ENCODE results near the gene ZFP1.
"Not testable (repeated sequence)": the region's sequence is repeated elsewhere in the genome, so short reads cannot be mapped to it uniquely, and the experiment has no call there.

Gene ZFP1

DNA sequence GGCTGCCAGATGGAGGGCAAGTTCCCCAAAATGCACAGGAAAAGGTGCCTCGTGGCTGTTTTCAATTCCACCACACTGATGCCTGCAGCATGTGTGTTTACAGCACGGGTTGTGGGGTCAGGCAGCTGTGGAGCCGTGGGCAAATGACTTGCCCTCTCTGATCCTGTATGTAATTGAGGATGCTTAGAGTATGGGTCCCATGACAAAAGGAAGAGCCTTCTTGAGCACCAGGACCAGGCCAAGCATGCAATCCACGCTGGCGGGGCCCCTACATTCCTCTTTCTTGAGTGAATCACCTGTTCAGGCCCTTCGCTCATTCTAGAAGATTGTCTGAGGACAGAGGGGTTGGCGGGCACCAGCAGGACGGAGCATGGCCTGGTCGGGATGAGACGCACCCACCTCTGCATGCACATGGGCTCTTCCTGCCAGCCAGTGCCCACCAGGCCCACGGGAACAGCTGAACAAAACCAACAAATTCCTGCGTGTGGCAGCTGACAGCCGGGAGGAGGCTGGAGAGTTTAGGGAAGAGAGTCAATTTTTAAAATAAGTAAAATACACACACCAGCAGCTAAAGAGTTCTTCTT lies 60.0 kb downstream of the ZFP1 start:
- Histone ChIP-seq H3K27me3 (ENCODE audit: control insufficient read depth, insufficient read depth, low read length) (peaks cover 7% of the 10 kb centered on the region), H3K9me3 (replicated peaks; ENCODE audit: low read length) (no peaks in the 10 kb centered on the region), H3K36me3 (ENCODE audit: insufficient read depth, low read length) (no peaks in the 10 kb centered on the region), H3K4me1 (ENCODE audit: control insufficient read depth, insufficient read depth, low read length) (no peaks in the 10 kb centered on the region), H3K9ac (ENCODE audit: low read depth, low read length) (no peak overlapping the region), H3K4me3 (ENCODE audit: low read length) (no peak overlapping the region), H3K4me2 (ENCODE audit: low read length) (no peak overlapping the region)

DNA sequence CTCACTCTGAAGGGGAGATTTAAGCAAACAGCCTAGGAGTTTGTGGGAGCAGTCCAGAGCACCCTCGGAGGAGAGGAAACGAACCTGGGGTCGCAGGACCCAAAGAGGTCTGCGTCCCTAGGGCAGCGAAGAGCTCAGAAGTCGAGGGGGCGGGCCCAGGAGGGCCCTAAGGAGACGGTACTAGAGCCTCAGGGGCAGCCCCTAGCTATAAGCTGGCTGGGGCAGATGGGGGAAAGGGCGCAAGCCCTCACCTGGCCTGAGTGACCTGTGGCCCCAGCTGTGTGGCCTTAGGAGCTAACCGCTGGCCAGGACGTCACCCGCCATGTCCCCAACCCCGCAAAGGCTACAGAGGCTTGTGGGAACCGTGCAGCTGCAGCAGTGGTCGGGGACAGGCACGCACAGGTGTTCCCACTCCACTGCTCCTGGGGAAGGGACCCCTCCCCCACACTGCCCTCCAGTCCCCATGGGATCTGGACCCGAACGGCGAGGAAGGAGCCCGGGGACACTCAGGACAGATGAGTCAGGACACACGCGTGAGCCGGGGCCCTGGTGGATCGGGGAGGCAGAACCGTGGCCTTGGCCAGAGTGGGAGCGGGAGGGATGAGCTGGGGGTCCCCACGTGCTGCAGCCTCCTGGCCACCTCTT lies 60.7 kb downstream of the ZFP1 start:
- H3K4me2 ChIP-seq (ENCODE audit: low read length) = no peak overlapping the region
- no peaks in the 10 kb centered on the region for H3K9me3 ChIP-seq (replicated peaks; ENCODE audit: low read length)
- H3K36me3 ChIP-seq (ENCODE audit: insufficient read depth, low read length) = no peaks in the 10 kb centered on the region
- no peak overlapping the region for H3K4me3 ChIP-seq (ENCODE audit: low read length)
- no peak overlapping the region for H3K9ac ChIP-seq (ENCODE audit: low read depth, low read length)
- peaks cover 7% of the 10 kb centered on the region for H3K27me3 ChIP-seq (ENCODE audit: control insufficient read depth, insufficient read depth, low read length)
- no peaks in the 10 kb centered on the region for H3K4me1 ChIP-seq (ENCODE audit: control insufficient read depth, insufficient read depth, low read length)

DNA sequence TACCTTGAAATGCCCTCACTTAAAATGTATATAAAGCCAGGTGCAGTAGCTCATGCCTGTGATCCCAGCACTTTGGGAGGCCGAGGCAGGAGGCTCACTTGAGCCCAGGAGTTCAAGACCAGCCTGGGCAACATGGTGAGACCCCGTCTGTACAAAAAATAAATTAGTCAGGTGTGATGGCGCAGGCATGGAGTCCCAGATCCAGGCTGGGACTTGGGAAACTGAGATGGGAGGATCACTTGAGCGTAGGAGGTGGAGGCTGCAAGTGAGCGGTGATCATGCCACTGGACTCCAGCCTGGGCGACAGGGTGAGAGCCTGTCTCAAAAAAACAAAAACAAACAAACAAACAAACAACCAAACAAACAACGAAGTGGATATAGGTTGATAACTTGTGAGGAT lies 61.2 kb downstream of the ZFP1 start:
- not testable (repeated sequence) for H3K9ac ChIP-seq (ENCODE audit: low read depth, low read length)

DNA sequence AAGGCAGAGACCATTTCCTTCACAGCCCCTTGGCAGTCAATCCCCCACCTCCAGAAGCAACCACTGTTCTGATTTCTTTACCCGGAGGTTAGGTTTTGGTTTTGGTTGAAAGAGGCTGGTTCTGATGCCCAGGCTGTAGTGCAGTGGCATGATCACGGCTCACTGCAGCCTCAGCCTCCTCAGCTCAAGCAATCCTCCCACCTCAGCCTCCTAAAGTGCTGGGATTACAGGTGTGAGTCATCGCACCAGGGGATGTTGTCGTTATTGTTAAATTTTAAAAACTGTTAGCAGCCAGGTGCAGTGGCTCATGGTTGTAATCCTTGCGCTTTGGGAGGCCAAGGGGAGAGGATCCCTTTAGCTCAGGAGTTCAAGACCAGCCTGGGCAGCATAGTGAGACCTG lies 61.6 kb downstream of the ZFP1 start:
- no peaks in the 10 kb centered on the region for H3K4me1 ChIP-seq (ENCODE audit: control insufficient read depth, insufficient read depth, low read length)
- H3K4me3 ChIP-seq (ENCODE audit: low read length) = no peak overlapping the region
- H3K36me3 ChIP-seq (ENCODE audit: insufficient read depth, low read length) = no peaks in the 10 kb centered on the region
- peaks cover 7% of the 10 kb centered on the region for H3K27me3 ChIP-seq (ENCODE audit: control insufficient read depth, insufficient read depth, low read length)
- H3K4me2 ChIP-seq (ENCODE audit: low read length) = no peak overlapping the region
- no peaks in the 10 kb centered on the region for H3K9me3 ChIP-seq (replicated peaks; ENCODE audit: low read length)
- H3K9ac ChIP-seq (ENCODE audit: low read depth, low read length) = no peak overlapping the region

More for the DNA sequence above, 61.2 kb downstream of the ZFP1 start:
- not testable (repeated sequence) for H3K36me3 ChIP-seq (ENCODE audit: insufficient read depth, low read length); H3K4me2 ChIP-seq (ENCODE audit: low read length); H3K27me3 ChIP-seq (ENCODE audit: control insufficient read depth, insufficient read depth, low read length); H3K9me3 ChIP-seq (replicated peaks; ENCODE audit: low read length); H3K4me1 ChIP-seq (ENCODE audit: control insufficient read depth, insufficient read depth, low read length); H3K4me3 ChIP-seq (ENCODE audit: low read length)

DNA sequence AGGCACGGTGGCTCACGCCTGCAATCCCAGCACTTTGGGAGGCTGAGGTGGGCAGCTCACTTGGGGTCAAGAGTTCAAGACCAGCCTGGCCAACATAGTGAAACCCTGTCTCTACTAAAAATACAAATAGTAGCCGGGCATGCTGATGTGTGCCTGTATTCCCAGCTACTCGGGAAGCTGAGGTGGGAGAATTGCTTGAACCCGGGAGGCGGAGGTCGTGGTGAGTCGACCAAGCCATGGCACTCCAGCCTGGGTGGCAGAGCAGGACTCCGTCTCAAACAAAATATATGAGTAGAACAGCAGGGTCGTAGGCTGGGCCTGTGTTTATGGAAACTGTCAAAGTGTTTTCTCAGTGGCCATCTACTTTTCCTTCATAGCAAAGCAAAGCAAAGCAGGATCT lies 63.0 kb downstream of the ZFP1 start:
- H3K4me2 ChIP-seq (ENCODE audit: low read length); H3K27me3 ChIP-seq (ENCODE audit: control insufficient read depth, insufficient read depth, low read length); H3K9me3 ChIP-seq (replicated peaks; ENCODE audit: low read length); H3K36me3 ChIP-seq (ENCODE audit: insufficient read depth, low read length); H3K4me3 ChIP-seq (ENCODE audit: low read length); H3K4me1 ChIP-seq (ENCODE audit: control insufficient read depth, insufficient read depth, low read length); H3K9ac ChIP-seq (ENCODE audit: low read depth, low read length): not testable (repeated sequence)

DNA sequence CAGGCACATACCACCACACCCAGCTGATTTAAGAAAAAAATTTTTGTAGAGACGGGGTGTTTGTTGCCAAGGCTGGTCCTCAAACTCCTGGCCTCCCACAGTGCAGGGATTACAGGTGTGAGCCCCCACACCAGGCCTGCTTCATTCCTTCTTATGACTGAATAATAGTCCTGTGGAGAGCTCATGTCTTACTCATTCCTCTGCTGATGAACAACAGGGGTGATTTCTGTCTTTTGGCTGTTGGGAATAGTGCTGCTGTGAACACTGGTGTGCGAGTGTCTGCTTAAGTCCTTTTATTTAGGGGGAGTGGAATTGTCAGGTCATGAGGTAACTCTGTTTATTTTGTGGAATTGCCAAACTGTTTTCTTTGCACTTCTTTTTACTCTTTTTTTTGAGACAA lies 67.8 kb downstream of the ZFP1 start:
- Histone ChIP-seq H3K4me2 (ENCODE audit: low read length) (no peak overlapping the region), H3K9me3 (replicated peaks; ENCODE audit: low read length) (no peaks in the 10 kb centered on the region), H3K9ac (ENCODE audit: low read depth, low read length) (no peak overlapping the region), H3K4me1 (ENCODE audit: control insufficient read depth, insufficient read depth, low read length) (no peaks in the 10 kb centered on the region), H3K27me3 (ENCODE audit: control insufficient read depth, insufficient read depth, low read length) (peaks cover 7% of the 10 kb centered on the region), H3K36me3 (ENCODE audit: insufficient read depth, low read length) (no peaks in the 10 kb centered on the region), H3K4me3 (ENCODE audit: low read length) (no peak overlapping the region)

DNA sequence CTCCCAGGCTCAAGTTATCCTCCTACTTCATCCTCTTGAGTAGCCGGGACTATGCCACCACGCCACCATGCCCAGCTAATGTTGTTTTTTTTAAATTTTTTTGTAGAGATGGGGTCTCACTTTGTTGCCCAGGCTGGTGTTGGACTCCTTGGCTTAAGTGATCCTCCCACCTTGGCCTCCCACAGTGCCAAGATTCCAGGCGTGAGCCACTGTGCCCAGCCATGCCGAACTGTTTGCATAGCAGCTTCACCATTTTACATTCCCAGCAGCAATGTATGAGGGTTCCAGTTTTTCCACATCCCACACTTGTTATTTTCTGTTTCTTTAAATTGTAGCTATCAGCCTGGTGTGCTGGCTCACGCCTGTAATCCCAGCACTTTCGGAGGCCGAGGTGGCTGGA lies 68.3 kb downstream of the ZFP1 start:
- Histone ChIP-seq H3K4me3 (ENCODE audit: low read length) (no peak overlapping the region), H3K9me3 (replicated peaks; ENCODE audit: low read length) (no peaks in the 10 kb centered on the region), H3K36me3 (ENCODE audit: insufficient read depth, low read length) (no peaks in the 10 kb centered on the region), H3K4me1 (ENCODE audit: control insufficient read depth, insufficient read depth, low read length) (no peaks in the 10 kb centered on the region), H3K4me2 (ENCODE audit: low read length) (no peak overlapping the region), H3K9ac (ENCODE audit: low read depth, low read length) (no peak overlapping the region), H3K27me3 (ENCODE audit: control insufficient read depth, insufficient read depth, low read length) (peaks cover 7% of the 10 kb centered on the region)

DNA sequence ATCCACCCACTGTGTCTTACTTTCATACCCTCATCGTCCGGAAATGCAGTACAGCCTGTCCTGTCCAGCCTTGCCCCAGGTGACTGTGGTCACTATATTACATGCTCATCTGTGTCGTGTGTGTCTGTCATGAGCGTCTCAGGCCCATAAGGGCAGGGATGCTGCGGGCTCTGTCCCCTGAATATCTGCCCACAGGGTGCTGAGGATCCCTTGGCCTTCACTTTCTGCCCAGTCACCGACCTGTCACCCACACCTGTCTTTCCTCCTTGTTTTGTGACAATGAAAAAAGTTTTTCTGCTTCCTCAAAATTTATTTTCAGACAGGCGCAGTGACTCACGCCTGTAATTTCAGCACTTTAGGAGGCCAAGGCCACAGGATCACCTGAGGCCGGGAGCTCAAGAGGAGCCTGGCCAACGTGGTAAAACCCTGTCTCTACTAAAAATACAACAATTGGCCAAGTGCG lies 69.1 kb downstream of the ZFP1 start:
- H3K9ac ChIP-seq (ENCODE audit: low read depth, low read length) = no peak overlapping the region
- H3K4me2 ChIP-seq (ENCODE audit: low read length) = no peak overlapping the region

DNA sequence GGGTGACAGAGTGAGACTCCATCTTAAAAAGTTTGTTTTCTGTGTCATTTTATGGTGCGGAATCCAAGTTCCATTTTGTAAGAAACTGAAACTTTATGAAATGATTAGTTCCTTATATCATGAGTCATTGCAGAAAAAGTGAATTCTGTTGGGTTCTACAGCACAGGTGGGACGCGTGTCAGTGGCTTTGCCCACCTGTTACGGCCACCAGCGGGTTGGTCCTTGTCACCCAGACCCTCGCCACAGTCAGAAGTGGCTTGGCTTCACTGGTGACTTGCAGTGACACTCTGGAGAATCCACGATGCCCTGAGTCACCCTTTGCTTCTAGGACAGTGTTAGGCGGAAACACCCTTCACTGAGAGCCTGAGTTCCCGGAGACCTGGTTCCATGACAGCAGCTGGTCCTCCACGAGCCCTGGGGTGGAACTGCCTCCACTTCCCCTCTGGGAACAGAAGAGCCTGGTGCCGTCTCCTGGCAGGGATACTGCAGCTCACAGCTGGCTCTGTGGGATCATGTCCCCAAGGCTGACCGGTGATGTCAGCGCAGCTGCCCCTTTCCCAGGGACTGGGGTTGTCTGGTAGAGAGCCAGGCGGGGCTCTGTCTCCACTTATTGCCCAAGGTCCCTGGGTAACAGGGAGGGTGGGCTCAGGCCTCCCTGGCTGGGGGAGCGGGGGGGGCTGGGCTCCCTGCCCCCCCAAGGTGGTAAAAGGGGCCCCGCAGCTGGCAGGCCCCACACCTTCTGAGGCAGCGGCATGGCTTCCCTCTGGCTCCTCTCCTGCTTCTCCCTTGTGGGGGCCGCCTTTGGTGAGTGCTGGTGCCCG lies 70.1 kb downstream of the ZFP1 start, which contains the start of gene CTRB1:
CTRB1 (plus strand) TSS at position 733 of the 821 bp plus-strand sequence; CDS start at position 753, 20 bp downstream.
- H3K27me3 ChIP-seq (ENCODE audit: control insufficient read depth, insufficient read depth, low read length) = no peaks in the 10 kb centered on the region
- H3K9ac ChIP-seq (ENCODE audit: low read depth, low read length) = no peak within 1 kb of the TSS
- no peaks in the 10 kb centered on the region for H3K36me3 ChIP-seq (ENCODE audit: insufficient read depth, low read length)
- H3K4me3 ChIP-seq (ENCODE audit: low read length) = no peak within 1 kb of the TSS
- H3K4me2 ChIP-seq (ENCODE audit: low read length) = no peak within 1 kb of the TSS
- no peaks in the 10 kb centered on the region for H3K4me1 ChIP-seq (ENCODE audit: control insufficient read depth, insufficient read depth, low read length)
- H3K9me3 ChIP-seq (replicated peaks; ENCODE audit: low read length) = no peaks in the 10 kb centered on the region

More for the DNA sequence above, 69.1 kb downstream of the ZFP1 start:
- no peaks in the 10 kb centered on the region for H3K4me1 ChIP-seq (ENCODE audit: control insufficient read depth, insufficient read depth, low read length)
- H3K27me3 ChIP-seq (ENCODE audit: control insufficient read depth, insufficient read depth, low read length) = peaks cover 1% of the 10 kb centered on the region
- H3K4me3 ChIP-seq (ENCODE audit: low read length) = no peak overlapping the region
- H3K36me3 ChIP-seq (ENCODE audit: insufficient read depth, low read length) = no peaks in the 10 kb centered on the region
- H3K9me3 ChIP-seq (replicated peaks; ENCODE audit: low read length) = no peaks in the 10 kb centered on the region

DNA sequence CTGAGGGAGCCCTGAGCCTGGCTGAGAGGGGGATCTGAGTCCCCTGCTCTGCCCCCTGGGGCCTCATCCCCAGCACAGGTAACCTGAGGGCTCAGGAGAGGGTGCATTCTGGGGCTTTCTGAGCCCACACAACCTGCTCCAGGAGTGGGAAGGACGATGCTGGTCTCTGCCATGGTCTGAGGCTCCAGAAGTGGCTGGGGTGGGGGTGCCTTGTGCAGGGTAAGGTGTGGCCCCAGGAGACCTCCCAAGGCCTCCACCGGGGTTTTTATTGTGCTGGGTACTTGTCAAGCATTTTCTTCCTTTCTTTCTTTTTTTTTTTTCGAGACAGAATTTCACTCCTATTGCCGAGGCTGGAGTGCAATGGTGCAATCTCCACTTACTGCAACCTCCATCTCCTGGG lies 70.8 kb downstream of the ZFP1 start:
- Histone ChIP-seq H3K4me2 (ENCODE audit: low read length) (no peak overlapping the region), H3K4me3 (ENCODE audit: low read length) (no peak overlapping the region), H3K9me3 (replicated peaks; ENCODE audit: low read length) (no peaks in the 10 kb centered on the region), H3K4me1 (ENCODE audit: control insufficient read depth, insufficient read depth, low read length) (no peaks in the 10 kb centered on the region), H3K36me3 (ENCODE audit: insufficient read depth, low read length) (no peaks in the 10 kb centered on the region), H3K27me3 (ENCODE audit: control insufficient read depth, insufficient read depth, low read length) (no peaks in the 10 kb centered on the region), H3K9ac (ENCODE audit: low read depth, low read length) (no peak overlapping the region)

DNA sequence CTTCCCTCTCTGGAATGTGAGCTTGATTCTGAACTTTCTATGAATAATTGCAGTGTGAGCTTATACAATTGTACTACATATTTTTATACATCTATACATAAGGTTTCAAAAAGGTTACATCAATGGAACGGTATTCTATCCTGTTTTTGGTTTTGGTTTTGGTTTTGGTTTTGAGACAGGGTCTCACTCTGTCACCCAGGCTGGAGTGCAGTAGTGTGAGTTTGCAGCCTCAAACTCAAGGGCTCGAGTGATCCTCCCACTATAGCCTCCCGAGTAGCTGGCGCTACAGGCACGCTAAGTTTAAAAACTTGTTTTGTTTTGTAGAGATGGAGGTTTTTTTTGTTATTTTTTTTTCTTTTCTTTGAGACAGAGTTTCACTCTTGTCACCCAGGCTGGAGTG lies 71.5 kb downstream of the ZFP1 start:
- Histone ChIP-seq H3K36me3 (ENCODE audit: insufficient read depth, low read length) (no peaks in the 10 kb centered on the region), H3K27me3 (ENCODE audit: control insufficient read depth, insufficient read depth, low read length) (no peaks in the 10 kb centered on the region), H3K4me1 (ENCODE audit: control insufficient read depth, insufficient read depth, low read length) (no peaks in the 10 kb centered on the region), H3K4me3 (ENCODE audit: low read length) (no peak overlapping the region), H3K9me3 (replicated peaks; ENCODE audit: low read length) (no peaks in the 10 kb centered on the region), H3K4me2 (ENCODE audit: low read length) (no peak overlapping the region), H3K9ac (ENCODE audit: low read depth, low read length) (no peak overlapping the region)

Measured in skeletal muscle satellite cell (primary cell).